ENCODE measurements around the gene KCNK10. TPM values are rescaled to one million over a fixed set of nuclear protein-coding genes. Genes with fewer than 3 reads are reported as not detected.

The KCNK10 gene
- total RNA-seq, 1 experiment from 2014 or later: 0.96 TPM

DNA sequence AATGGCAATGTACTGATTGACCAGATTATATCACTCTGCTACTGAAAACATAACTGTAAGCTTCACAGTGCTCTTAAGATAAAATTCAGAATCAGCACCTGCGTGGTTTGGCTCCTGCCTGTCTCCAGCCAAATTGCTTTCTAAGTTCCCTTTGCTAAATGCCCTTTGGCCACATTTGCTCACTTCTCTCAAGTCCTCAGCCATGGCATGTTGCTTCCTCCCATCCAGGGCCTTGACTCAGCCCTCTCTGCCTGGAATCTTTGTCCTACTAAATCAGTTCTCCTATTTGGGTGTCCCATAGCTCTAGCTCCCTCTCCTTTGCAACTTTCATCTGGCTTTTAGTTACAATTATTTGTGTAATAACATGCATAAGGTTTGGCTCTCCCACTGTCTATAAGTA lies 71.4 kb downstream of the KCNK10 start (continued):
- TF ChIP-seq, protein P1, sequence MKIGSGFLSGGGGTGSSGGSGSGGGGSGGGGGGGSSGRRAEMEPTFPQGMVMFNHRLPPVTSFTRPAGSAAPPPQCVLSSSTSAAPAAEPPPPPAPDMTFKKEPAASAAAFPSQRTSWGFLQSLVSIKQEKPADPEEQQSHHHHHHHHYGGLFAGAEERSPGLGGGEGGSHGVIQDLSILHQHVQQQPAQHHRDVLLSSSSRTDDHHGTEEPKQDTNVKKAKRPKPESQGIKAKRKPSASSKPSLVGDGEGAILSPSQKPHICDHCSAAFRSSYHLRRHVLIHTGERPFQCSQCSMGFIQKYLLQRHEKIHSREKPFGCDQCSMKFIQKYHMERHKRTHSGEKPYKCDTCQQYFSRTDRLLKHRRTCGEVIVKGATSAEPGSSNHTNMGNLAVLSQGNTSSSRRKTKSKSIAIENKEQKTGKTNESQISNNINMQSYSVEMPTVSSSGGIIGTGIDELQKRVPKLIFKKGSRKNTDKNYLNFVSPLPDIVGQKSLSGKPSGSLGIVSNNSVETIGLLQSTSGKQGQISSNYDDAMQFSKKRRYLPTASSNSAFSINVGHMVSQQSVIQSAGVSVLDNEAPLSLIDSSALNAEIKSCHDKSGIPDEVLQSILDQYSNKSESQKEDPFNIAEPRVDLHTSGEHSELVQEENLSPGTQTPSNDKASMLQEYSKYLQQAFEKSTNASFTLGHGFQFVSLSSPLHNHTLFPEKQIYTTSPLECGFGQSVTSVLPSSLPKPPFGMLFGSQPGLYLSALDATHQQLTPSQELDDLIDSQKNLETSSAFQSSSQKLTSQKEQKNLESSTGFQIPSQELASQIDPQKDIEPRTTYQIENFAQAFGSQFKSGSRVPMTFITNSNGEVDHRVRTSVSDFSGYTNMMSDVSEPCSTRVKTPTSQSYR (CRISPR knock-in tag; IDR thresholded peaks at IDR 0.05): no peak
- TF ChIP-seq KAT7 (CRISPR knock-in tag; IDR thresholded peaks at IDR 0.05; ENCODE audit: borderline replicate concordance) (no peak), TCF7 (CRISPR knock-in tag; IDR thresholded peaks at IDR 0.05; ENCODE audit: low read depth) (no peak)

DNA sequence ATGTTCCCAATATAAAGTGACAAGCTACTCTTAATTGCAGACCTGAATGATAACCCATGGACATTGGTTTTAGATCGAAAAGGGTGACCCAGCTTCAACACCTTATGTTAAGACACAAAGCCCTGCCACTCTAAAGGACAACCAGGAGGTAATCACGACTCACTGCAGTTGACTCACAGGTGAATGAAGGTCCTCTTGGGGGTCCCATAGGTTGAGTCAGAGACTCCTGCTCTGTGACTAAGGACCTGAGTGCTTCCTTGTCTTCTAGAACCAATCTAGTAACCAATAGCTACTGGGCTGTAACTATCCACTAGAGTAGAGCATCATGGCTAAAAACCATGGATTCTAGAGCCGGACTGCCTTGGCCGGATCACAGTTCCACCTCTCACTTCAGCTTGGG lies 73.8 kb downstream of the KCNK10 start:
- Mint-ChIP-seq H3K27me3 (ENCODE audit: low read depth) (no peaks in the 10 kb centered on the region), H3K36me3 (no peaks in the 10 kb centered on the region), H3K27ac (no peak overlapping the region), H3K4me3 (no peak overlapping the region), H3K9me3 (no peaks in the 10 kb centered on the region), H3K4me1 (peaks cover 5% of the 10 kb centered on the region; the same call in 1 of the 2 replicates)
- TF ChIP-seq, protein P2, sequence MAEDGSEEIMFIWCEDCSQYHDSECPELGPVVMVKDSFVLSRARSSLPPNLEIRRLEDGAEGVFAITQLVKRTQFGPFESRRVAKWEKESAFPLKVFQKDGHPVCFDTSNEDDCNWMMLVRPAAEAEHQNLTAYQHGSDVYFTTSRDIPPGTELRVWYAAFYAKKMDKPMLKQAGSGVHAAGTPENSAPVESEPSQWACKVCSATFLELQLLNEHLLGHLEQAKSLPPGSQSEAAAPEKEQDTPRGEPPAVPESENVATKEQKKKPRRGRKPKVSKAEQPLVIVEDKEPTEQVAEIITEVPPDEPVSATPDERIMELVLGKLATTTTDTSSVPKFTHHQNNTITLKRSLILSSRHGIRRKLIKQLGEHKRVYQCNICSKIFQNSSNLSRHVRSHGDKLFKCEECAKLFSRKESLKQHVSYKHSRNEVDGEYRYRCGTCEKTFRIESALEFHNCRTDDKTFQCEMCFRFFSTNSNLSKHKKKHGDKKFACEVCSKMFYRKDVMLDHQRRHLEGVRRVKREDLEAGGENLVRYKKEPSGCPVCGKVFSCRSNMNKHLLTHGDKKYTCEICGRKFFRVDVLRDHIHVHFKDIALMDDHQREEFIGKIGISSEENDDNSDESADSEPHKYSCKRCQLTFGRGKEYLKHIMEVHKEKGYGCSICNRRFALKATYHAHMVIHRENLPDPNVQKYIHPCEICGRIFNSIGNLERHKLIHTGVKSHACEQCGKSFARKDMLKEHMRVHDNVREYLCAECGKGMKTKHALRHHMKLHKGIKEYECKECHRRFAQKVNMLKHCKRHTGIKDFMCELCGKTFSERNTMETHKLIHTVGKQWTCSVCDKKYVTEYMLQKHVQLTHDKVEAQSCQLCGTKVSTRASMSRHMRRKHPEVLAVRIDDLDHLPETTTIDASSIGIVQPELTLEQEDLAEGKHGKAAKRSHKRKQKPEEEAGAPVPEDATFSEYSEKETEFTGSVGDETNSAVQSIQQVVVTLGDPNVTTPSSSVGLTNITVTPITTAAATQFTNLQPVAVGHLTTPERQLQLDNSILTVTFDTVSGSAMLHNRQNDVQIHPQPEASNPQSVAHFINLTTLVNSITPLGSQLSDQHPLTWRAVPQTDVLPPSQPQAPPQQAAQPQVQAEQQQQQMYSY (CRISPR knock-in tag; IDR thresholded peaks at IDR 0.05): no peak
- TF ChIP-seq FOXK1 (CRISPR knock-in tag; IDR thresholded peaks at IDR 0.05) (no peak), ZNF532 (CRISPR knock-in tag; IDR thresholded peaks at IDR 0.05; ENCODE audit: borderline replicate concordance) (no peak), ZNF512 (CRISPR knock-in tag; IDR thresholded peaks at IDR 0.05; ENCODE audit: borderline replicate concordance) (no peak), ZNF263 (CRISPR knock-in tag; IDR thresholded peaks at IDR 0.05; ENCODE audit: low read depth) (no peak), NFYB (CRISPR knock-in tag; conservative IDR thresholded peaks at IDR 0.05; ENCODE audit: low read depth) (no peak)
- POLR2A ChIA-PET: interaction anchor here (1.1 kb wide), 1 partner anchor 9 kb away, joined by 3 read pairs; no protein-coding TSS in a partner anchor
- no peak for ATAC-seq
- no peak for DNase-seq (ENCODE audit: low spot score)
- CTCF ChIA-PET: interaction anchor here (1.1 kb wide), 1 partner anchor 15 kb away, joined by 3 read pairs; no protein-coding TSS in a partner anchor

GRCh38 chr14:88248606-88249005 lies 74.5 kb downstream of the KCNK10 start:
- Mint-ChIP-seq H3K36me3 (no peaks in the 10 kb centered on the region), H3K27me3 (ENCODE audit: low read depth) (no peaks in the 10 kb centered on the region), H3K4me1 (peaks cover 5% of the 10 kb centered on the region; the same call in 1 of the 2 replicates), H3K27ac (no peak overlapping the region), H3K4me3 (no peak overlapping the region), H3K9me3 (no peaks in the 10 kb centered on the region)
- ChIA-PET CTCF (interaction anchor here (1.1 kb wide), 1 partner anchor 14 kb away, joined by 3 read pairs; no protein-coding TSS in a partner anchor), POLR2A (interaction anchor here (1.1 kb wide), 1 partner anchor 10 kb away, joined by 3 read pairs; no protein-coding TSS in a partner anchor)
- no peak for DNase-seq (ENCODE audit: low spot score)
- ATAC-seq: no peak
- TF ChIP-seq CREM (CRISPR knock-in tag; IDR thresholded peaks at IDR 0.05) (no peak), MYBL2 (CRISPR knock-in tag; IDR thresholded peaks at IDR 0.05) (no peak), ERG (CRISPR knock-in tag; IDR thresholded peaks at IDR 0.05) (no peak), JAZF1 (CRISPR knock-in tag; IDR thresholded peaks at IDR 0.05) (no peak), E2F4 (CRISPR knock-in tag; IDR thresholded peaks at IDR 0.05; ENCODE audit: borderline replicate concordance, low read depth) (no peak), TCF7 (CRISPR knock-in tag; IDR thresholded peaks at IDR 0.05; ENCODE audit: low read depth) (no peak), NR3C1 (CRISPR knock-in tag; conservative IDR thresholded peaks at IDR 0.05; ENCODE audit: low read depth) (no peak)
- TF ChIP-seq, protein P3, sequence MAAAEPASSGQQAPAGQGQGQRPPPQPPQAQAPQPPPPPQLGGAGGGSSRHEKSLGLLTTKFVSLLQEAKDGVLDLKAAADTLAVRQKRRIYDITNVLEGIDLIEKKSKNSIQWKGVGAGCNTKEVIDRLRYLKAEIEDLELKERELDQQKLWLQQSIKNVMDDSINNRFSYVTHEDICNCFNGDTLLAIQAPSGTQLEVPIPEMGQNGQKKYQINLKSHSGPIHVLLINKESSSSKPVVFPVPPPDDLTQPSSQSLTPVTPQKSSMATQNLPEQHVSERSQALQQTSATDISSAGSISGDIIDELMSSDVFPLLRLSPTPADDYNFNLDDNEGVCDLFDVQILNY (CRISPR knock-in tag; IDR thresholded peaks at IDR 0.05): no peak
